SH-SY5Y (cell line): ENCODE measurements around the gene KRT14.

Experiments
- GATA2 ChIP-seq: IDR thresholded peaks from 2 replicates; pipeline ENCODE4 v1.6.1; 2011; ENCODE audit warnings: mild to moderate bottlenecking, low read depth, low read length
- GATA3 ChIP-seq: IDR thresholded peaks from 2 replicates; pipeline ENCODE4 v1.6.1; 2011; ENCODE audit warnings: low read depth, mild to moderate bottlenecking, low read length, moderate library complexity

DNA sequence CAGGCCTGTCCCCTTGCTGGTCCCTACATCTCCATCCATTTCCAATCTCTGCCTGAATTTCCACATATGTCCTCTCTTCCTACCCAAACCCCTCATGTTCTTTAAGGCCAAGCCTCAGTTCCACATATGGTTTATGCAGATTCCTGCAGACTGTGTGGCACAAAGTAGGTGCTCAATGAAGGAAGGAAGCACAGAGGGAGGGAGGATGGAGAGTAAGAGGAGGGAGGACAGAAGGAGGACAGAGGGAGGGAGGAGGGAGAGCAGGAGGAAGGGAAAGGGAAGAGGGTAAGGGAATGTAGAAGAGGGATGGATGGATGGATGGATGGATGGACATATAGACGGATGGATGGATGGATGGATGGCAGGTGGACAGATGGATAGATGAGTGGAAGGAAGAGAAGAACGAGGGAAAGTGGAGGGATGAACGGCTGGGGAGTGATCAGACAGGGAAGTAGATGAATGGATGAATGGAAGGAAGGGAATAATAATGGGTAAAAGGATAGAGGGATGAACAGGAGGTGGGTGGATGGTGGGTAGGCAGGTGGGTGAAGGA is 7.7 kb upstream of the KRT14 start:
- TF ChIP-seq GATA2, result no peak
- no peak for TF ChIP-seq GATA3
